NB4 (cell line): ENCODE results near the gene PNPLA1.
A peak's percentile ranks its signal among the peaks of the same experiment; 100 is the strongest.

ENCODE experiments used
- DNase-seq: peaks from one replicate; pipeline ENCODE4 v3.0.0; 2010; ENCODE audit warnings: low read depth
- H3K4me3 ChIP-seq: one replicate; pipeline ENCODE4 v1.5.1; 2011; ENCODE audit warnings: mild to moderate bottlenecking, low read depth, low read length, moderate library complexity
- CTCF ChIP-seq: IDR thresholded peaks from one replicate; pipeline ENCODE4 v1.5.1; 2012; ENCODE audit warnings: low read depth, low read length
- MYC ChIP-seq: IDR thresholded peaks from 2 replicates; pipeline ENCODE4 v1.6.1; 2011; ENCODE audit warnings: low read depth, low read length
- POLR2A ChIP-seq: IDR thresholded peaks from 2 replicates; pipeline ENCODE4 v1.6.1; 2011; ENCODE audit warnings: mild to moderate bottlenecking; ENCODE audit not compliant: insufficient read length; ENCODE audit errors: extremely low read depth
- TF ChIP-seq, protein P1 (sequence below): IDR thresholded peaks from 2 replicates; pipeline ENCODE4 v1.6.1; 2011; ENCODE audit warnings: low read depth, low read length

Gene PNPLA1

DNA sequence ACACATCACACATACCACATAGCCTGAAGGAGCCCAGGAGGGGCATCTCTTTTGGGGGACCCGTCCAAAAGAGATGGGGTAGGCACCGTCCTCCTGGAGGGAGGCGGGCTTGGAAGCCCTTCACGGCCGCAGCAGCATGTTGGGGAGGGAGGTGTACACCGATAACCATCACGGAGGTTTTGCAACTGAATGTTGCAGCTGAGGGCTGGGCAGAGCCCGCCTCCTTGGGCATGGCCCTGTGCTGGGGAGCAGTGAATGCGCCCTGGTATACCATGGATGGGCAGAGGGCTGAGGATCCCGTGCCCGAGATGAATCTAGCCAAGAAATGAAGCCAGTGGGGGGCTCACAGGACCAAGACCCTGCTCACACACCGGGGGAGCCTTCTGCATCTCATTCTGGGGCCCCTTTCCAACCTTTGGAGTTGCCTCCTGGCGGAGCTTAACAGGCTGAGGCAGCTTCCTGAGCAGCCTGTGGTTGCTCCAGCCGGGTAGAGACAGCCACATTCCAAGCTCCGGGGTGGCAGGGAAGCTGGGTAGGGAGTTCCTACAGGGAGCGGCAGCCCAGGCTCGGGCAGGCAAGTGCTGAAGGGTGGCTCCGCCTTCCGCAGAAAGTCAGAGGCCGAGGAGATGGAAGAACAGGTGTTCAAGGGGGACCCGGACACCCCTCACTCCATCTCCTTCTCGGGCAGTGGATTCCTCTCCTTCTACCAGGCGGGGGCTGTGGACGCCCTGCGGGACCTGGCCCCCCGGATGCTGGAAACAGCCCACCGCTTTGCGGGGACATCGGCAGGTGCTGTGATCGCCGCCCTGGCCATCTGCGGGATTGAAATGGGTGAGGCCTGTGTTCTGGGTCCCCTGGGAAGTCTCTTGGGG is at the start of gene PNPLA1:
Gene PNPLA1, plus strand, starts transcription at position 227 of the 872 bp plus-strand sequence. Its CDS starts 400 bp downstream, at position 627.
- no peak within 1 kb of the TSS for H3K4me3 ChIP-seq
- TF ChIP-seq MYC: no peak
- DNase-seq: peak; percentile 47

DNA sequence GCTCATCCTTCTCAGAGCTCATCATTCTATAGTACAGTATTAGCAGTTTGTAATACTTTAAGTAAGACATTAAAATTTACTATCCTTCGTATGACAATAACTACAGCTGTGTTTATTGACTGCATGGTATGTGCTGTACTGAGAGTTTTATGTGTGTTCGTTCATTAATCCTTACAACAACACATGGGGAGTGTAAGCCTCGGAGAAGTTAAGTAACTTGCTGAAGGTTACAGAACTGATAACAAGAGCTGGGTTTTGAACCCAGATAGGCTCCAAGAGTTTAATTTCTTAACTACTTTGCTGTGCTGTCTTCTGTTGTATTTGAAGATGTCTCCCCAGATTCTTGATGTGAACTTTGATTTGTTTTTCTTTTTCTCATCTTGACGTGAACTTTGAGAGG is 49.6 kb upstream of the PNPLA1 start:
- no peak for TF ChIP-seq MYC
- TF ChIP-seq POLR2A: no peak
- TF ChIP-seq, protein P1, sequence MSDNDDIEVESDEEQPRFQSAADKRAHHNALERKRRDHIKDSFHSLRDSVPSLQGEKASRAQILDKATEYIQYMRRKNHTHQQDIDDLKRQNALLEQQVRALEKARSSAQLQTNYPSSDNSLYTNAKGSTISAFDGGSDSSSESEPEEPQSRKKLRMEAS: no peak
- TF ChIP-seq CTCF: no peak
- no peak for DNase-seq
- H3K4me3 ChIP-seq: no peak overlapping the region

GRCh38 chr6:36221674-36222073 is 48.2 kb upstream of the PNPLA1 start:
- no peak overlapping the region for H3K4me3 ChIP-seq
- DNase-seq: no peak
- TF ChIP-seq CTCF (no peak), MYC (no peak), POLR2A (no peak)
- TF ChIP-seq, protein P1: no peak

DNA sequence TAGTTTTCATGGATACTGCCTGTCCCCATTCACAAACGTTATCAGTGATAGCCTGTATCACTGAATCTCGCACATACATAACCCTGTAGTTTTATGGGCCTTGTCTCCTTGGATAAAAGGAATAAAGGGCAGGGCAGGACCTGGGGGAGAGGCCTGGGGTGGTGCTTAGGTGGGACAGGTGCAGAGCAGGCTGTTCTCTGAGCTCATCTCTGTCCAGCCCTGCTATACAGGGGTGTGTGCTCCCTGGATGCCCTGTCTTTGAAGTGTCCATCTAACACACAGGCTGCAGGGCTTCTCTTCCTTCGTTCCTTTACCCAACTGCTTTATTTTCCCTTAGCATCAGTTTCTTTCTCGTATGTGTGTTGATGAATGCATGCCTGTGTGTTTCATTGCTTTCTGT is 46.9 kb upstream of the PNPLA1 start:
- DNase-seq: no peak
- no peak overlapping the region for H3K4me3 ChIP-seq
- no peak for TF ChIP-seq MYC
- no peak for TF ChIP-seq POLR2A
- TF ChIP-seq, protein P1: no peak
- no peak for TF ChIP-seq CTCF

- no peak overlapping the region for H3K4me3 ChIP-seq
- TF ChIP-seq CTCF: no peak
- no peak for DNase-seq
Observed at GRCh38 chr6:36223706-36224105, 46.2 kb upstream of the PNPLA1 start.

DNA sequence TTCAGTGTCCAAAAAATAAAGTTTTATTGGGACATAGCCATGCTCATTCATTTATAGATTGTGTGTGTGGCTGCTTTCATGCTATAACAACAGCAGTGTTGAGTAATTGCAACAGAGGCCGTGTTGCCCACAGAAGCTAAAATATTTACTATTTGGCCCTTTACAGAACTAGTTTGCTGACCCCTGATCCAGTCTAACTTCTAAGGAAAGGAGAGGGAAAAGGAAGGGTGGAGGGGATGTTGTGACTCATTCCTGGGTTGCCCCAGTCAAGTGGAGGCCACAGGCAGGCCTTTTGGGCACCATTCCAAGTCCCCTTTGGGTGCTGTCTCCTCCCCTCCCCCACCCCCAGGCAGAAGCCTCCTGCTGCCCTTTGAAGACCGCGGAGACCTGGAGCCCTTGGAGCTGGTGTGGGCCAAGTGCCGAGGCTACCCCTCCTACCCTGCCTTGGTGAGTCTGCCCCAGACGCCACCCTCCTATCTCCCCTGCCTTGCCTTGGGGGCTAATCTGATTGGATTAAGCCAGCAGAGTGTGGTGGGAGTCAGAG is 44.9 kb upstream of the PNPLA1 start:
- no peak overlapping the region for H3K4me3 ChIP-seq
- DNase-seq: peak; percentile 32
- no peak for TF ChIP-seq CTCF
- TF ChIP-seq, protein P1: no peak
- TF ChIP-seq POLR2A: no peak
- TF ChIP-seq MYC: no peak
